ENCODE measurements around the gene MGST1. TPM values are rescaled to one million over a fixed set of nuclear protein-coding genes. Genes with fewer than 3 reads are reported as not detected.

MGST1 gene
- total and polyA plus RNA-seq, 2 experiments from 2014 or later = 44.8 to 261 TPM

GRCh38 chr12:16335838-16336237 lies 11.6 kb upstream of the MGST1 start:
- no peak overlapping the region for H3K4me3 ChIP-seq
- no peaks in the 10 kb centered on the region for H3K27me3 ChIP-seq
- no peak for TF ChIP-seq CTCF (IDR thresholded peaks at IDR 0.05; ENCODE audit: low read depth, low read length)
- H3K27ac ChIP-seq = no peak overlapping the region
- H3K4me1 ChIP-seq (ENCODE audit: low read depth) = no peaks in the 10 kb centered on the region
- no peak for DNase-seq (ENCODE audit: low read depth in 1 of 2, low spot score in 1 of 2)
- no peaks in the 10 kb centered on the region for H3K9me3 ChIP-seq (ENCODE audit: low read depth)
- no peaks in the 10 kb centered on the region for H3K36me3 ChIP-seq

GRCh38 chr12:16344269-16344668 lies 3.2 kb upstream of the MGST1 start:
- H3K4me1 ChIP-seq (ENCODE audit: low read depth) = peaks cover 12% of the 10 kb centered on the region
- no peaks in the 10 kb centered on the region for H3K27me3 ChIP-seq
- TF ChIP-seq CTCF (IDR thresholded peaks at IDR 0.05; ENCODE audit: low read depth, low read length) = no peak
- H3K36me3 ChIP-seq = no peaks in the 10 kb centered on the region
- H3K9me3 ChIP-seq (ENCODE audit: low read depth) = no peaks in the 10 kb centered on the region
- H3K4me3 ChIP-seq = no peak overlapping the region
- no peak overlapping the region for H3K27ac ChIP-seq
- DNase-seq (ENCODE audit: low read depth in 1 of 2, low spot score in 1 of 2) = no peak

- Histone ChIP-seq H3K27ac (no peak overlapping the region), H3K4me3 (no peak overlapping the region), H3K27me3 (no peaks in the 10 kb centered on the region), H3K9me3 (ENCODE audit: low read depth) (no peaks in the 10 kb centered on the region), H3K36me3 (no peaks in the 10 kb centered on the region), H3K4me1 (ENCODE audit: low read depth) (peaks cover 15% of the 10 kb centered on the region)
- no peak for TF ChIP-seq CTCF (IDR thresholded peaks at IDR 0.05; ENCODE audit: low read depth, low read length)
- DNase-seq (ENCODE audit: low read depth in 1 of 2, low spot score in 1 of 2) = no peak
Observed at GRCh38 chr12:16345105-16345504, 2.3 kb upstream of the MGST1 start.

GRCh38 chr12:16346958-16347357 lies 487 bp upstream of the MGST1 start:
- Histone ChIP-seq H3K4me1 (ENCODE audit: low read depth) (peaks cover 15% of the 10 kb centered on the region), H3K4me3 (peak overlapping the region; percentile 44), H3K9me3 (ENCODE audit: low read depth) (no peaks in the 10 kb centered on the region), H3K27me3 (no peaks in the 10 kb centered on the region), H3K36me3 (no peaks in the 10 kb centered on the region), H3K27ac (peak overlapping the region; percentile 83)
- DNase-seq (ENCODE audit: low read depth in 1 of 2, low spot score in 1 of 2) = no peak
- TF ChIP-seq CTCF (IDR thresholded peaks at IDR 0.05; ENCODE audit: low read depth, low read length) = no peak

GRCh38 chr12:16348435-16349130 lies 1.1 kb downstream of the MGST1 start:
- H3K9me3 ChIP-seq (ENCODE audit: low read depth) = no peaks in the 10 kb centered on the region
- peak in 1 of 2 donors; percentile 45 for DNase-seq (ENCODE audit: low read depth in 1 of 2, low spot score in 1 of 2)
- no peak for TF ChIP-seq CTCF (IDR thresholded peaks at IDR 0.05; ENCODE audit: low read depth, low read length)
- peak overlapping the region; percentile 83 for H3K27ac ChIP-seq
- no peaks in the 10 kb centered on the region for H3K27me3 ChIP-seq
- H3K4me3 ChIP-seq = peak overlapping the region; percentile 44
- H3K36me3 ChIP-seq = no peaks in the 10 kb centered on the region
- H3K4me1 ChIP-seq (ENCODE audit: low read depth) = peaks cover 17% of the 10 kb centered on the region

Measured in cardiac muscle cell (in vitro differentiated cells and primary cell).